ENCODE results near the gene MISP. TPM values are rescaled to one million over a fixed set of nuclear protein-coding genes. Genes with fewer than 3 reads are reported as not detected.

MISP gene
- total and polyA plus RNA-seq, 10 of the 15 experiments (the other 5 are each of a cell fraction or from before 2014, with no cell fraction given) = not detected

GRCh38 chr19:811506-812048 lies 60.7 kb downstream of the MISP start:
- Histone ChIP-seq H3K9me3 (replicated peaks; ENCODE audit: control insufficient read depth, insufficient read depth, low read length) (no peaks in the 10 kb centered on the region; the same call in 2 of the 3 replicates), H3K27me3 (replicated peaks in 1 of 2; ENCODE audit: control insufficient read depth in 2 of 2, insufficient read depth in 2 of 2, low read length in 1 of 2) (no peaks in the 10 kb centered on the region), H3K4me1 (ENCODE audit: control insufficient read depth, insufficient read depth, low read length) (no peaks in the 10 kb centered on the region), H3K36me3 (ENCODE audit: control insufficient read depth in 2 of 2, insufficient read depth in 2 of 2, low read length in 1 of 2) (peaks cover 30 to 33% of the 10 kb centered on the region in 2 experiments; a peak in 3 of 4 replicates), H3K4me3 (no peak overlapping the region), H3K27ac (ENCODE audit: control insufficient read depth, insufficient read depth) (no peak overlapping the region), H3K4me2 (ENCODE audit: control insufficient read depth, insufficient read depth) (no peak overlapping the region), H2AFZ (ENCODE audit: control insufficient read depth, low read depth, low read length) (no peak overlapping the region), H3K9ac (ENCODE audit: control insufficient read depth, insufficient read depth, low read length) (no peak overlapping the region), H4K20me1 (ENCODE audit: control insufficient read depth, insufficient read depth) (no peaks in the 10 kb centered on the region; the same call in 1 of the 2 replicates), H3K79me2 (ENCODE audit: control insufficient read depth, insufficient read depth, low read length) (peaks cover 1% of the 10 kb centered on the region; the same call in 1 of the 2 replicates)
- POLR2A ChIA-PET = no interaction called here
- no peak for ATAC-seq
- TSS peak; percentile 55 for BruUV-seq (replicated peaks)
- no peak for FAIRE-seq
- WGBS (ENCODE audit: insufficient coverage, insufficient replicate concordance, low lambda C conversion rate, missing lambda C conversion rate) = over 99% methylated on average over 20 of the region's 20 CpGs
- SMC1A ChIA-PET (ENCODE audit: uncharacterized antibody, unreplicated experiment) = no interaction called here
- CTCF ChIA-PET = no interaction called here
- no peak for DNase-seq (ENCODE audit: low read depth, low spot score)
- RAD21 ChIA-PET (ENCODE audit: unreplicated experiment) = no interaction called here
- no peak for TF ChIP-seq E4F1 (IDR thresholded peaks at IDR 0.05; ENCODE audit: borderline replicate concordance, partially characterized antibody)
- TF ChIP-seq ELK1 (IDR thresholded peaks at IDR 0.05; ENCODE audit: low read depth, low read length) = no peak
- no peak for TF ChIP-seq TARDBP (IDR thresholded peaks at IDR 0.05; ENCODE audit: borderline replicate concordance)
- no peak for TF ChIP-seq SPI1 (IDR thresholded peaks at IDR 0.05; ENCODE audit: borderline replicate concordance, insufficient read depth, low read depth, low read length)
- TF ChIP-seq RAD21 (IDR thresholded peaks at IDR 0.05; ENCODE audit: insufficient read depth, low read depth, low read length) = no peak
- TF ChIP-seq POLR2AphosphoS5 (IDR thresholded peaks at IDR 0.05; ENCODE audit: low read length) = peak; percentile 22; the same call in 1 of the 2 replicates
- in situ Hi-C loops (cut with MboI) = no loop called here
- intact Hi-C loops (cut with micrococcal nuclease; ENCODE audit: unreplicated experiment) = no loop called here

Measured in GM12878 (cell line).